ENCODE data around the gene COG6. TPM values are rescaled to one million over a fixed set of nuclear protein-coding genes. Genes with fewer than 3 reads are reported as not detected.
A peak's percentile ranks its signal among the peaks of the same experiment; 100 is the strongest.

COG6 gene
- total RNA-seq, 1 donor from 2014 or later, result 29.6 TPM

GRCh38 chr13:39616087-39616694, 39.3 kb upstream of the COG6 start:
- peak; percentile 84 for TF ChIP-seq CTCF (IDR thresholded peaks at IDR 0.05)
- H3K36me3 Mint-ChIP-seq (ENCODE audit: low read depth), result no peaks in the 10 kb centered on the region
- ATAC-seq (ENCODE audit: low read depth), result peak; percentile 62
- H3K27me3 Mint-ChIP-seq, result peaks cover 17% of the 10 kb centered on the region
- no peak overlapping the region for H3K4me3 Mint-ChIP-seq
- DNase-seq, result no peak
- intact Hi-C loops (cut with micrococcal nuclease), result loop anchor here (1.0 kb wide), 4 partner anchors 60 to 646 kb away; no protein-coding TSS in a partner anchor
- H3K9me3 Mint-ChIP-seq, result no peaks in the 10 kb centered on the region
- CTCF ChIA-PET, result interaction anchor here (0.6 to 1.2 kb wide), 4 partner anchors 10 to 61 kb away, joined by 3 to 8 read pairs (median 4); no protein-coding TSS in a partner anchor
- no peak overlapping the region for H3K27ac Mint-ChIP-seq
- H3K4me1 Mint-ChIP-seq, result no peaks in the 10 kb centered on the region
- POLR2A ChIA-PET, result interaction anchor here (0.7 kb wide), 1 partner anchor 1266 kb away, joined by 4 read pairs; no protein-coding TSS in a partner anchor

DNA sequence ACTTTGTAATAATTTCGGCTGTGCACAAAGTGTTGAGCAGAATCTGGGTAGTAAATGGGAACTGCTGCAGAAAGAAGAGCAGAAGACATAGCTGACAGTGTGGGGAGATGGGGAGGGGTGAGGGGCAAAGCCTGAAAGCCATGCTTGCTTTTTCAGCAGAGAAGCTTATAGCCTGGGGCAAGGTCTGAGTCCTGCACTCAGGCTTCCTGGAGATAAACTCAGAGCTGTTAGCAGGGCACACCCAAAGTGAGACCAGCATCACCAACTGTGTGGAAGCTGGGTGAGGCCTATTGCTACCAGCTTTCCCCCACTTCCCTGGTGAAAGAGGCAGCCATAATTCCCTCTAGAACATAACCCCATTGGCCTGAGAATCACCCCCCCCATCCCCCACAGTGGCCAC, 36.9 kb upstream of the COG6 start:
- ATAC-seq (ENCODE audit: low read depth), result no peak
- H3K36me3 Mint-ChIP-seq (ENCODE audit: low read depth), result no peaks in the 10 kb centered on the region
- H3K9me3 Mint-ChIP-seq, result no peaks in the 10 kb centered on the region
- no peak for TF ChIP-seq CTCF (IDR thresholded peaks at IDR 0.05)
- DNase-seq, result no peak
- POLR2A ChIA-PET, result no interaction called here
- intact Hi-C loops (cut with micrococcal nuclease), result no loop called here
- no peaks in the 10 kb centered on the region for H3K4me1 Mint-ChIP-seq
- CTCF ChIA-PET, result no interaction called here
- peaks cover 14% of the 10 kb centered on the region for H3K27me3 Mint-ChIP-seq
- H3K27ac Mint-ChIP-seq, result no peak overlapping the region
- H3K4me3 Mint-ChIP-seq, result no peak overlapping the region

GRCh38 chr13:39623466-39623865, 32.0 kb upstream of the COG6 start:
- no peaks in the 10 kb centered on the region for H3K36me3 Mint-ChIP-seq (ENCODE audit: low read depth)
- ChIA-PET POLR2A (no interaction called here), CTCF (no interaction called here)
- ATAC-seq (ENCODE audit: low read depth) (no peak), DNase-seq (no peak)
- intact Hi-C loops (cut with micrococcal nuclease), result no loop called here
- TF ChIP-seq CTCF (IDR thresholded peaks at IDR 0.05), result no peak
- no peak overlapping the region for H3K4me3 Mint-ChIP-seq
- H3K27ac Mint-ChIP-seq, result no peak overlapping the region
- H3K27me3 Mint-ChIP-seq, result peaks cover 12% of the 10 kb centered on the region
- H3K4me1 Mint-ChIP-seq, result no peaks in the 10 kb centered on the region
- H3K9me3 Mint-ChIP-seq, result no peaks in the 10 kb centered on the region

DNA sequence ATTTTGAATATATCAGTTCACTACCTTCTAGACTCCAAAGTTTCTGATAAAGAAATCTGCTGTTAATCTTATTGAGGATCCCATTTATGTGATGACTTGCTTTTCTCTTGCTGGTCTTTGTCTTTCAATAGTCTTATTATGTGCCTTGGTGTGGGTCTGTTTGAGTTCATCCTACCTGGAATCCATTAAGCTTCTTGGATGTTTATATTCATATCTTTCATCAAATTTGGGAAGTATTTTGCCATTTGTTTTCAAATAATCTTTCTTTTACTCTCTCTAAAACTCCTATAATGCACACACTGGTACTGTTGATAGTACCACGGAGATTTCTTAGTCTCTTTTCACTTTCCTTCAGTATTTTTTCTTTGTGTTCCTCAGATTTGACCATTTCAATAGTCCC, 24.2 kb upstream of the COG6 start:
- Mint-ChIP-seq H3K4me3 (no peak overlapping the region), H3K9me3 (peaks cover 18% of the 10 kb centered on the region), H3K4me1 (no peaks in the 10 kb centered on the region), H3K27ac (no peak overlapping the region), H3K27me3 (peaks cover 12% of the 10 kb centered on the region), H3K36me3 (ENCODE audit: low read depth) (no peaks in the 10 kb centered on the region)
- CTCF ChIA-PET, result no interaction called here
- ATAC-seq (ENCODE audit: low read depth), result no peak
- no peak for DNase-seq
- TF ChIP-seq CTCF (IDR thresholded peaks at IDR 0.05), result no peak
- POLR2A ChIA-PET, result no interaction called here
- intact Hi-C loops (cut with micrococcal nuclease), result no loop called here

DNA sequence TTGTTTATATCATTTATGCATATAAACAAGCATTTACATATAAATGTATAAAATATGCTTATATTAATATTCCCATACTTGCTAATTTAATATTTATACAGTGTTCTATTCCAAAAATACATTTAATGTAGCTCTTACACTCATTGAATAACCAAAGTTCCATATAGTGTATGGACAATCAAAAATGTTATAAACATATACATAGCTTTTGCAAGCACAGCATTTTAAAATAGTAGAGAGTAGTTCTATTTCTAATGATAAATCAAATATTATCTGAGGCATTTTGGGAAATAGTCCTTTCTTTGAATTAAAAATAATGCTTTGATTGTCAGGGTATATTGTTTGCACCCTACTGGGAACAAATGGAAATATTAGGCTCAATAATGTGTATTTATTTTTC, 22.5 kb upstream of the COG6 start:
- intact Hi-C loops (cut with micrococcal nuclease), result no loop called here
- Mint-ChIP-seq H3K4me1 (no peaks in the 10 kb centered on the region), H3K4me3 (no peak overlapping the region), H3K36me3 (ENCODE audit: low read depth) (no peaks in the 10 kb centered on the region), H3K27me3 (peaks cover 20% of the 10 kb centered on the region), H3K27ac (no peak overlapping the region), H3K9me3 (peaks cover 21% of the 10 kb centered on the region)
- CTCF ChIA-PET, result no interaction called here
- POLR2A ChIA-PET, result no interaction called here
- no peak for TF ChIP-seq CTCF (IDR thresholded peaks at IDR 0.05)
- ATAC-seq (ENCODE audit: low read depth) (no peak), DNase-seq (no peak)
